ENCODE results near the gene TMEM121B.

TMEM121B gene

DNA sequence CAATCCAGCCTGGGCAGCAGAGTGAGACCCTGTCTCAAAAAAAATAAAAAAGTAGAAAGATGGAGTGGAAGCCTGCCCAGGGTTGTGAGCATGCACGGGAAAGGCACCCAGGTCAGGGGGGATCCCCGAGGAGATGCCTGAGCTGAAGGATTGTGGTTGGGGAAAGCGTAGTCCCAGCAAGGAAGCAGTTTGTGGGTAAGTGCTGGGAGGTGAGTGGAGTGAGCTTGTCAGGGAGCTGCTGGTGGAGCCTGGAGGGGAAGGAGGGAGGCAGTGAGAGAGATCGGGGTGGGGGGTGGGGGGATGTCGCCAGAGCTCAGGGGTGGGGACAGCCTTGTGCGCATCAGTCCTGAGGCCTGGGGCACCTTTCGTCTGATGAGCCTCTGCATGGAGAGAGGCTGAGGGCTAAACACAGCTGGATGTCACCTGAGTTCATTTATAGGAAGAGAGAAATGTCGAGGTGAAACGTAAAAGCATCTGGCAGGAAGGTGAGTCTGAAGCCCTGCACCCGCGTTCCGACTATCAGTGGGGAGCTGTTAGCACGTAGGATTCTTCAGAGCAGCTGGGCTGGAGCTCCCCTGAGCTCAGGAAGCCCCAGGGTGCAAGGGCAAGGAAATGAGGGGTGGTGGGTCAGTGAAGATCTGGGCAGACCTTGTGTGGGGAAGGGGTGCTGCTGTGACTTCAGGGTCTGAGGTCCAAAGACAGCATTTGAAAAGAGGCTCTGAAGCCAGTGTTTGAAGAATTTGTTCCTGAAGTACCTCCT, 10.2 kb downstream of the TMEM121B start:
- DNase-seq (ENCODE audit: low read depth): no peak

DNA sequence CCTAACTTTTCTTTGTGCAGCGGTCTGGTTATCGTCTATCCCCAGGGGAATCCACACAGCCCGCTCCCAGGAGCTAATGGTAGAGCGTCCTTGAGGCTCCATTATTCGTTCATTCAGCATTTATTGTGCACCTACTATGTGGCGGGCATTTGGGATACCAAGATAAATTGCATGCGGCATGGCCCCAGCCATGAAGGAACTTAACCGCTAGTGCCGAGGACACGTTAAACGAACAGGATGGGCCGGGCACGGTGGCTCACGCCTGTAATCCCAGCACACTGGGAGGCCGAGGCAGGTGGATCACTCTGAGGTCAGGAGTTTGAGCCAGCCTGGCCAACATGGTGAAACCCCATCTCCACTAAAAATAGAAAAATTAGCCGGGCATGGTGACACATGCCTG, 11.2 kb downstream of the TMEM121B start:
- DNase-seq (ENCODE audit: low read depth): no peak

DNA sequence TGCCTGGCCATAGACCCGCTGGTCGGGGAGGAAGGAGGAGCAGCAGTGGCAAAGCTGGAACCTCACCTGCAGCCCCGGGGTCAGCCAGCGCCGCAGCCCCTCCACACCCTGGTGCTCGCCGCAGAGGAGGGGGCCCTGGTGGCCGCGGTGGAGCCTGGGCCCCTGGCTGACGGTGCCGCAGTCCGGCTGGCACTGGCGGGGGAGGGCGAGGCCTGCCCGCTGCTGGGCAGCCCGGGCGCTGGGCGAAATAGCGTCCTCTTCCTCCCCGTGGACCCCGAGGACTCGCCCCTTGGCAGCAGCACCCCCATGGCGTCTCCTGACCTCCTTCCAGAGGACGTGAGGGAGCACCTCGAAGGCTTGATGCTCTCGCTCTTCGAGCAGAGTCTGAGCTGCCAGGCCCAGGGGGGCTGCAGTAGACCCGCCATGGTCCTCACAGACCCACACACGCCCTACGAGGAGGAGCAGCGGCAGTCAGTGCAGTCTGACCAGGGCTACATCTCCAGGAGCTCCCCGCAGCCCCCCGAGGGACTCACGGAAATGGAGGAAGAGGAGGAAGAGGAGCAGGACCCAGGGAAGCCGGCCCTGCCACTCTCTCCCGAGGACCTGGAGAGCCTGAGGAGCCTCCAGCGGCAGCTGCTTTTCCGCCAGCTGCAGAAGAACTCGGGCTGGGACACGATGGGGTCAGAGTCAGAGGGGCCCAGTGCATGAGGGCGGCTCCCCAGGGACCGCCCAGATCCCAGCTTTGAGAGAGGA, 11.9 kb downstream of the TMEM121B start:
- no peak for DNase-seq (ENCODE audit: low read depth)

DNA sequence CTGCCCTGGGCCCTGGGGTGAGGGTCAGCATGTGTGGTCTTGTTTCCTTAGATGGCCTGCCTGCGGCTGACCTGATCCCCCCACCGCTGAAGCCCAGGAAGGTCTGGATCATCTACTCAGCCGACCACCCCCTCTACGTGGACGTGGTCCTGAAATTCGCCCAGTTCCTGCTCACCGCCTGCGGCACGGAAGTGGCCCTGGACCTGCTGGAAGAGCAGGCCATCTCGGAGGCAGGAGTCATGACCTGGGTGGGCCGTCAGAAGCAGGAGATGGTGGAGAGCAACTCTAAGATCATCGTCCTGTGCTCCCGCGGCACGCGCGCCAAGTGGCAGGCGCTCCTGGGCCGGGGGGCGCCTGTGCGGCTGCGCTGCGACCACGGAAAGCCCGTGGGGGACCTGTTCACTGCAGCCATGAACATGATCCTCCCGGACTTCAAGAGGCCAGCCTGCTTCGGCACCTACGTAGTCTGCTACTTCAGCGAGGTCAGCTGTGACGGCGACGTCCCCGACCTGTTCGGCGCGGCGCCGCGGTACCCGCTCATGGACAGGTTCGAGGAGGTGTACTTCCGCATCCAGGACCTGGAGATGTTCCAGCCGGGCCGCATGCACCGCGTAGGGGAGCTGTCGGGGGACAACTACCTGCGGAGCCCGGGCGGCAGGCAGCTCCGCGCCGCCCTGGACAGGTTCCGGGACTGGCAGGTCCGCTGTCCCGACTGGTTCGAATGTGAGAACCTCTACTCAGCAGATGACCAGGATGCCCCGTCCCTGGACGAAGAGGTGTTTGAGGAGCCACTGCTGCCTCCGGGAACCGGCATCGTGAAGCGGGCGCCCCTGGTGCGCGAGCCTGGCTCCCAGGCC, 12.7 kb downstream of the TMEM121B start:
- no peak for DNase-seq (ENCODE audit: low read depth)

DNA sequence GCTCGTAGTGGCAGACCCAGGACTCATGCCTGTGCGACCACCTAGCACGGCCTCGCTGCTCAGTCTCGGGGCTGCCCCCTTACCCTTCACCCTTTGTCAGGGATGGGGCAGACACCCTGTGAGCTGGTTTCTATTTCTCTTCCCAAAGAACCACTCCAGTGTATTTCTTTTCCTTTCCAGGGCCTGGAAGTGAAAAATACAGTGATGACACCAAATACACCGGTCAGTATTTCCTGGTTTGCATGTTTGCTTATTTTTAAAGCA, 13.7 kb downstream of the TMEM121B start:
- no peak for DNase-seq (ENCODE audit: low read depth)

DNA sequence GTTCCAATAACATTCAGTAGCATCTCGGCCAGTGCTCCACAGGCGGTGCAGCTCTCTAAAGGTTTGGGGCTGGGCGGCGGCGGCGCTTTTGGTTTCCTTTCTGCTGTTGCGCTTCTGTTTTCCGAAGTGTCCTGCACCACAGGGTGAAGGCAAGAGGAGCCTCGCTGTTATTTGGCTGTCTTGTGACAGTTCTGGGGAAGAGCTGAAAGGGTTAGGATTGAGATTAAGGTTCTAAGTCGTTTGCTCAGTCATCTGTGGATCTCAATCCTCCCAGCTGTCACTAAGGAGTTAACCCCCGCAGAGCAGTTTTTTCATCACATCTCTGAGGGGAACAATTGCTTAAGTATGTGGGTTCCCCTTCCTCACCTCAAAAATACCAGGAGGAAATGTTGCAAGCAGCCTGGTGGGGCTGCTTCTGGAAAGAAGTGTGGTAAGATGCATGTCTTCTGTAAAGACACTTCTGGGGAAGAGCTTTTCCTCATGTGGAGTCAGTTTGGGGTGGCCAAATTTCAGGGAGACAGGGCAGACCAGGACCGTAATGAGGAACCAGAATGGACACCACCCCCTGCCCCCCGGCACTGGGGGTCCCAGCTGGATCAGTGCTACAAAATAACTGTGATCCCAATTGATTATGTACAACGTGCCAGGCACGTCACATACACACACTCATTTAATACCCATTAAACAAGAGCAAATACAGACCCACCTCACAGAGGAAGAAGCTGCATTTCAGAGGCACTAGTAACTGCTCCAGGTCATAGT, 14.2 kb downstream of the TMEM121B start:
- DNase-seq (ENCODE audit: low read depth): no peak

DNA sequence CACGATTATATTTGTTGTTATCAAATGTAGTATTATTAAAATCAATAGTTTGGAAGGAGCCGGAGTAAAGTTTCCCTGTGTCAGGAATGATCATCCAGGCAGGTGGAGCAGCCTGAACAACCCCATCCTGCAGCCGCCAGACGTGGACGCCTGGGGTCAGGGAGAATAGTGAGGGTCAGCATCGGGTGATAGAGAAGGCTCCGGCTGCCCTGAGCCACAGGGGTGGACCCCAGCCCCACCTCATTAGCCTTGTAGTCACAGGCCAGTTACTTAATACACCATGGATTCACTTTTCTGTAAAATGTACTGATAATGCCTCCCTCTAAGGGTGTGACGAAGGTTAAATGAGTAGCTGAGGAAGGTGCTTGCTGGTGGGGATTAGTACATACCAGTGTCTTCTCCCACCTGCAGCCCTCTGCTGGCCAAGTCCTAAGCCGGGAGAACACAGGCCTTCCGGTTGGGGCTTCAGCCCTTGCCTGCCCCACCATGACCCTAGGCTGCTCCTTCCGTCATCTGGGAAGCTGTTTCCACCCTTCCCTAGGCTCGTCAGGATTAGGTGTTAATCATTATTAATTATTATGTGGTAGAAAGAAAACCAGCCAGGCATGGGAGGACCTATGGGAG, 14.9 kb downstream of the TMEM121B start:
- no peak for DNase-seq (ENCODE audit: low read depth)

DNA sequence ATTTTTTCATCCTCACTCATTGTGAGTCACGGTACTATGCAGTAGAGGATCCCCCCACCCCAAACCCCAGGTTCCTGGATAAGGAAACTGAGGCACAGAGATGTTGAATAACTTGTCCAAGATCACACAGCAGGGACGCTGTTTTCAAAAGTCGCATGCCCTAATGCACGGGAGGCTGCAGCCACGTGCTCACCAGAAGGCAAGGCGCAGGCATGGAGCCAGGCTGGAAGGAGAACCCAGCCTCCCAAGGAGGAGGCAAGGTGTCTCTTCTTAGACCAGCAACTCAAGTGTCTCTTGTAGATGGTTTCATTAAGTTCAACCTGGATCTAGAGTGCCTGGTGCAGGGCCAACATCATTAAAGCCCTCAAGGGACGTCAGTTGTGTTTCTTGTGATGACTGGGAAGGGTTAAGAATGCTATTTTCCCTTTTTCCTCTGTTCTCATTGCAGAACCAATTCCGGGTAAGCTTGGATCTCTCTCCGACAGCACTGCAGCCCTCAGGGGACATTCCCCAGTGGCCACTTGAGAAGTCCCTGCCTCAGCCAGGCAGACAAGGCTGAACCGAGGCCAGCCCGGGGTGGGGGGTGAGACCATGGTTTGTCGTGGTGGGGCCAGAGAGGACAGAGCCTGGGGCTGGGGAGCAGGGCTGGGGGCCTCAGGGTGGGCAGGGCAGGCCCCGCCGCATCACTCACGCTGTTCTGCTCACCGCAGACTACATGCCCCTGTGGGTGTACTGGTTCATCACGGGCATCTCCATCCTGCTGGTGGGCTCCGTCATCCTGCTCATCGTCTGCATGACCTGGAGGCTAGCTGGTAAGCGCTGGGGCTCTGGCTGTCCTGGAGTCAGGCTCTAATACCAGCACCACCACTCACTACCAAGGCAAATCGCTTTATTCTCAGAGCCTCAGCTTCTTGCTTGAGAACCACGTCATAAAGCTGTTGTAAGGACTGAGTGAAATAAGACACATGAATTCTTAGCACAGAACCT, 15.7 kb downstream of the TMEM121B start:
- DNase-seq (ENCODE audit: low read depth): no peak

DNA sequence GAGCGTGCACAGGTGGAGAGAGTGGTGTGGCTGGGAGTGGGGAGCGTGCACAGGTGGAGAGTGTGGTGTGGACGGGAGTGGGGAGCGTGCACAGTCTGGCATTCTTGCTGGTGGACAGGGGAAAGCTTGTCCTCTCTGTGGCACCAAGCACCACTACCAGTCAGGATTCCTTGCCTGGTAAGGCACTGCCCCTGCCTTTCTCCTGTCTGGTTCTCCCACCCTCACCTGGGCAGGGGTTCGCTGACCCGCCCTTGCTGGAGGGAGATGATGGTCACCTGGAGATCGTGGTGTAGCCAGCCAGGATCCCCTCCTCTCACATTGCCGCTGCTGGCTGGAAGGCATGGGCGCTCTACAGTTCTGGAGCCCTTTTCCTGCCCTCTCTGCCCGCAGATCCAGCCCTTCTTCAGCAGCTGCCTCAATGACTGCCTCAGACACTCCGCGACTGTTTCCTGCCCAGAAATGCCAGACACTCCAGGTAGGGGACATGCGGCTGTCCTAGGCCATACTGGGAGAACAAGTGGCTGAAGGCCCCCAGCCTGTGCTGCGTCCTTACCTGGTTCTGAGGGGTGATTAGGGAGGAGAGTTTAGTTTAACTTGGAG, 16.7 kb downstream of the TMEM121B start:
- DNase-seq (ENCODE audit: low read depth): no peak

DNA sequence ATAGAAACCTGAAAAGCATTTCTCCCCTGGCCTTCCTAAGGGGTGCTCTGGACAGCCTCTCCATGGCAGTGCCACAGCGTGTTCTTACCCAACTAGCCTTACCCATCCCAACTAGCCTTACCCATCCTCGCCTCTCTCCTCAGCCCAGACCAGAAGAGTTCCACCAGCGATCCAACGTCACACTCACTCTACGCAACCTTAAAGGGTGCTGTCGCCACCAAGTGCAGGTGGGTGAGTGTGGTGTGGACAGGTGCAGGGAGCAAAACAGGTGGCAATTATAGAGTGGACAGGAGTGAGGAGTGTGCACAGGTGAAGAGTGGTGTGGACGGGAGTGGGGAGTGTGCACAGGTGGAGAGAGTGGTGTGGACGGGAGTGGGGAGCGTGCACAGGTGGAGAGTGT, 17.8 kb downstream of the TMEM121B start:
- no peak for DNase-seq (ENCODE audit: low read depth)

DNA sequence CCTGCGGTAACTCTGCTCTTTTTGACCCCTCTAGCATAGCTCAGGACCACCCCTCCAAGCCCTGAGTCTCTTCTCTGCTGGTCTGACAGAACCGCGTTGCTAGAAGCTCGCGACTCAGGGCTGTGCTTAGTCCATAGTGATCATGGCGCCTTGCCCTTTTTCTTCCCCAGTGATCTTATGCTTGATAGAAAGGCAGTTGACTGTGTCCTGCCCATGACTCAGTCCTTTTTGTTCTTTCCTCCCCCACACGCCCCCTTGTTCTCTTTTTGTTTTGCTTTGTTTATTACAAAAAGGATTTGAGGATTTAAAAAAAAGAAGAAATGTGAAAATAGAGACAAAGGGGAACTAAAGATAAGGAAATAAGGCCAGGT, 18.9 kb downstream of the TMEM121B start:
- no peak for DNase-seq (ENCODE audit: low read depth)

DNA sequence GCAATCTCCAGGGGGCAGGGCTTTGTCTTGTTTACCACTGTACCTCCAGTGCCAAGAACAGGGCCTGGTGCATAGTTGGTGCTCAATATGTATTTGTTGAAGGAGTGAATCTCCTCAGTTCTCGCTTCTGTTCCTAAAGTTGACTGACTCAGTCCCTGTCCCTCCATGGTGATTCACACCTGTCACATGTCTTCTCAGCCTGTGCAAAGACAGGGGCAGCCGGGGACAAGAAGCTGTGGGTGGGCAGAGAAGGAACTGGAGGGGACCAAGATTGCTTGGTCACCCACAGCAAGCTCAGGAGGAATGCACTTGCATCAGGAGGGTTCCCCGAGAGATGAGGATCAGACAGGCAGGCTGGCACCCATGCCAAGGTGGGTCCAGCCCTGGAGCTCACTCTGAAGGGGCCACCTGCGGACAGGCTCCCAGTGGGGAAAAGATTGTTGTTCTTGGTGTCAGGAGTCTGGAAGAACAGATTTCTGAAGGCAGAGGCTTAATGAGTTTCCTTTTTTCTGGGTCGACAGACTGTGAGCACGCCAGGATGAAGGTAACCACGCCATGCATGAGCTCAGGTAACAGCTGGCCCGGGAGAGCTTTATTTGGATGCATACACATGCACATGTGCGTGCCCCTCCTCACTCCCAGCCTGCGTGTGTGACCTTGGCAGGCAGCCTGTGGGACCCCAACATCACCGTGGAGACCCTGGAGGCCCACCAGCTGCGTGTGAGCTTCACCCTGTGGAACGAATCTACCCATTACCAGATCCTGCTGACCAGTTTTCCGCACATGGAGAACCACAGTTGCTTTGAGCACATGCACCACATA, 19.5 kb downstream of the TMEM121B start:
- DNase-seq (ENCODE audit: low read depth): no peak

DNA sequence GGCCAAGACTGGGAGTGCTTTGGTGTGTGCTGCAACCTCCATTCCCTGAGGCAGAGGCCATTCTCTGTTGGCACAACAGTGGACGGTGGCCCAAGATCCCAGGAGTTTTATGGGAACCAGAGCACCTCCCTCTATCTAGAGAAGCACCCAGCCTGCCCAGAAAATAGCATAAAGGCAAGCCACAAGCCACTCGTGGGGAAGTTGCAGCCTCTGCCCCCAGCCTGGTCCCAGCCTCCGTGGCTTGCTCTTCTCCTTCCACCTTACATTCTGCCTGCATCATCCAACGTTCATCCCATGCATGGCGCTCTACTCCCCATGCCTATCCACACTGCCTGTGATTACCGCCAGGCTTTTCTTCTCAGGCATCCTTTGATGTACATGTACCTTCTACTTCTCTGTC, 20.5 kb downstream of the TMEM121B start:
- DNase-seq (ENCODE audit: low read depth): no peak

DNA sequence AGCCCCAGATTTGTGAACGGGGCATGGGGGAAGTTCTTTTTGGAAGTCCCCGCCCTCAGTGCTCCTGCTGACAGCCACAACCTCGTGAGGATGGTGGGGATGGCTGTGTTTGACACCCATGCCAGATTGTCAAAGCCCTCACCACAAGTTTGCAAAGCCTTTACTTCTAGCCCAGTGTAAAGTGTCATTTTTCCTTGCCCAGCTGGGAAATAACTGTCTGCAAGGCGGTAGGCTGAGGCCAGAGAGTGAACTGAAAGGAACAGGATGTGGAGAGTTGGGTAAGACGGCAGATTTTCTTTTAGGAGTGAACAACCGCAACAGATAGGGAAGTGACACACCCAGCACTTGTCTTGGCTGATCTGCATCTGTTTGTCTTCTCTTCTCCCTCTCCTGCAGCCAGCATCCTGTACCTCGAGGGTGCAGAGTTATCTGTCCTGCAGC, 22.8 kb downstream of the TMEM121B start:
- no peak for DNase-seq (ENCODE audit: low read depth)

DNA sequence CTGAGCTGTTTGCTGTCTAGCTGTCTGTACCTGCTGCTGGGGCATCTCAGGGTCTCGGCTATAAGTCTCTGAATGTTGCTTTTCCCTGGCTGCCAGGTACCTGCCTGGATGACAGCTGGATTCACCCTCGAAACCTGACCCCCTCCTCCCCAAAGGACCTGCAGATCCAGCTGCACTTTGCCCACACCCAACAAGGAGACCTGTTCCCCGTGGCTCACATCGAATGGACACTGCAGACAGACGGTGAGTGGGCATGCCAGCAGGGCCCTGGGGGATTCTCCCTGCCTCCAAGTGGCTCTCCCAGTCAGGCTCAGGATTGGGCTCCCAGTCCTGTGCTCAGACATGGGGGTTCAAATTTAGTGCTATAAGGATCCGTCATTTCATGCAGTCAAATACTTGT, 23.5 kb downstream of the TMEM121B start:
- no peak for DNase-seq (ENCODE audit: low read depth)

DNA sequence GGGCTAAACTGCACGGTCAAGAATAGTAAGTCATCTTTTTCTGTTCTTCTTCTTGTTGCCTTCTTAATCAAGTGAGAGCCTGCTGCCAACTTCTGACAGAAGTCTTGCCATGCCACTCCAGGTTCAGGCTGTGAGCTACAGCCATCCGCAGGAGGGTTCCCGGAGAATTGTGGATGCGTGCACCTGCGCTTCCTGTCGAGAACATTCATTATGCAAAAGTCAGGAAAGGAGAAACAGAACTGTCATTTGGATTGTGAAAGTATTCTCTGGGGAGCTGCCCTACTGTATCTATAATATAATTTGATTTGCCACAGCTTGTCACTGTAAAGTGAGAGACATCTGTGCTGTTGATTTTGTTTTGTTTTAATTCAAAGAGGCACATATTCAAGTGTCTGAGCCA, 24.1 kb downstream of the TMEM121B start:
- DNase-seq (ENCODE audit: low read depth): no peak

DNA sequence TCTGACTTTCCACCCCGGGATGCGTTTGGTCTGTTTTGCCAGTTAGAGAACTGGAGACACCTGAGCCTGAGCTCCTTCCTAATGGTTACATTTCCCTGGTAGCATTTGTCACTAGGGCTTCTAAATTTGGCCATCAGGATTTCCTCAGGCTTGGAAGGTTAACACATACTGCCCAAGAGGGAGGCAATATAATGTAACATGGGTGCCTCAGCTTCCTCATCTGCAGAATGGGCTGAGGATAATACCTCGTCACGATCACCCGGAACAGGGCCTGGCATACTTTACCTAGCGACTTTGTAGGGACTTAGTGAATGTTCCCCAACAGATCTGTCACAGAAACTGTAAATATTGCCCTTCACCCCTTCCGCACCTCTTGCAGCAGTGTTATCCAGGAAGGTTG, 25.1 kb downstream of the TMEM121B start:
- no peak for DNase-seq (ENCODE audit: low read depth)

DNA sequence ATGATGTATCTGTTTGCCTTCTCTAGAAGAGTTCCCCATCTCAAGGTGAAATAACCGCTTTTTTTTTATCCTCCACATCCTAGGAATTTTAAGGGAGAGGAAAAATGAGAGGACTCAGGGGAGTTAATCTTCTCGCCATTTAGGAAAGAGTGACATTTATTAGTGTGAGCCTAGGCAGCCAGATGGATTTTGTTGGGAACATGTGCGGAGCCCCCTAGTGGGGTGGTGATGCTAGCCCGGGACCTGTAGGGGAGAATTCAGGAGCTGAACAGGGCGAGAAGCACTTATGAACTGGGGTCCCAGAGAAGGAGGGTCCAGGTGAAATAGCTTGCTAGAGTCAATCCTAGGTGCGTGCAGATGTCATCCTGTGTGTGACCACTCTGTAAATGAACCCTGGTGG, 25.6 kb downstream of the TMEM121B start:
- no peak for DNase-seq (ENCODE audit: low read depth)

DNA sequence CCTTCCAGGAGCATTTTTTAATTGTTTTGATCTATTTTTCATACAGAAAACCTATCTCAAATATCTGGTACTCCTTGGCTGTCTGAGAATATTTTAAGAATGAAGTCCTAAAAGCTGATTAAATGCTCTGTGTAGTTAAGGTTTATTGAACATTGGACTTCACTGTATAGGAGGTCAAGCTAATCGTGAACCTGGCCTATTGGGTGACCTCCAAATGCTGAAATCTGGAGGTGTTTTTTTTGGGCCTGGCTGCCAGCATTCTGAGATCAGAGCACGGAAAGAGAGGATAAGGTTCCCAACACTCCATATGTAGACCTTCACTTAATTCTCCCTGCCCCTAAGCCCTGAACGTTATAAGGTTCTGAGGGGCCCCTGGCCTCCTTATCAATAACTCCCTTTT, 28.1 kb downstream of the TMEM121B start:
- DNase-seq (ENCODE audit: low read depth): no peak
